Thyroid gland (tissue), 4 donors: ENCODE measurements around the gene INPP4A.

Experiments used
- POLR2A ChIP-seq, 2 donors: fragments of 450-650 bp; IDR thresholded peaks; one replicate each; pipeline ENCODE4 v1.6.1; 2017; ENCODE audit warnings: antibody characterized with exemption in 2 of 2, mild to moderate bottlenecking in 2 of 2, moderate library complexity in 1 of 2
- TF ChIP-seq, protein P1 (sequence below), 6 experiments: fragments of 200-600 bp in 3 of 6; fragments of 450-650 bp in 3 of 6; sonication (generic) in 3 of 6; IDR thresholded peaks; one replicate each; pipeline ENCODE4 v1.5.1; 2016 to 2019; ENCODE audit warnings: antibody characterized with exemption in 6 of 6, mild to moderate bottlenecking in 2 of 6, inconsistent platforms in 1 of 6, moderate library complexity in 1 of 6

- TF ChIP-seq POLR2A (IDR thresholded peaks at IDR 0.05), result no peak
- TF ChIP-seq, protein P1, sequence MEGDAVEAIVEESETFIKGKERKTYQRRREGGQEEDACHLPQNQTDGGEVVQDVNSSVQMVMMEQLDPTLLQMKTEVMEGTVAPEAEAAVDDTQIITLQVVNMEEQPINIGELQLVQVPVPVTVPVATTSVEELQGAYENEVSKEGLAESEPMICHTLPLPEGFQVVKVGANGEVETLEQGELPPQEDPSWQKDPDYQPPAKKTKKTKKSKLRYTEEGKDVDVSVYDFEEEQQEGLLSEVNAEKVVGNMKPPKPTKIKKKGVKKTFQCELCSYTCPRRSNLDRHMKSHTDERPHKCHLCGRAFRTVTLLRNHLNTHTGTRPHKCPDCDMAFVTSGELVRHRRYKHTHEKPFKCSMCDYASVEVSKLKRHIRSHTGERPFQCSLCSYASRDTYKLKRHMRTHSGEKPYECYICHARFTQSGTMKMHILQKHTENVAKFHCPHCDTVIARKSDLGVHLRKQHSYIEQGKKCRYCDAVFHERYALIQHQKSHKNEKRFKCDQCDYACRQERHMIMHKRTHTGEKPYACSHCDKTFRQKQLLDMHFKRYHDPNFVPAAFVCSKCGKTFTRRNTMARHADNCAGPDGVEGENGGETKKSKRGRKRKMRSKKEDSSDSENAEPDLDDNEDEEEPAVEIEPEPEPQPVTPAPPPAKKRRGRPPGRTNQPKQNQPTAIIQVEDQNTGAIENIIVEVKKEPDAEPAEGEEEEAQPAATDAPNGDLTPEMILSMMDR (IDR thresholded peaks at IDR 0.05), result no peak
Measured at GRCh38 chr2:98501876-98502275, 57.2 kb downstream of the INPP4A start.
